Measurements from ENCODE around the gene PPP1R27. TPM values are rescaled to one million over a fixed set of nuclear protein-coding genes. Genes with fewer than 3 reads are reported as not detected.

The PPP1R27 gene
- total RNA-seq, 3 donors from 2014 or later: not detected

- no peak overlapping the region for H3K4me3 Mint-ChIP-seq
- no peaks in the 10 kb centered on the region for H3K4me1 Mint-ChIP-seq (ENCODE audit: low read depth)
- H3K9me3 Mint-ChIP-seq: no peaks in the 10 kb centered on the region
- DNase-seq: no peak
- ATAC-seq: no peak
- H3K36me3 Mint-ChIP-seq (ENCODE audit: insufficient read depth): peaks cover 9% of the 10 kb centered on the region
- H3K27me3 Mint-ChIP-seq (ENCODE audit: low read depth): no peaks in the 10 kb centered on the region
Observed at GRCh38 chr17:81839301-81839700, 4.5 kb upstream of the PPP1R27 start.

DNA sequence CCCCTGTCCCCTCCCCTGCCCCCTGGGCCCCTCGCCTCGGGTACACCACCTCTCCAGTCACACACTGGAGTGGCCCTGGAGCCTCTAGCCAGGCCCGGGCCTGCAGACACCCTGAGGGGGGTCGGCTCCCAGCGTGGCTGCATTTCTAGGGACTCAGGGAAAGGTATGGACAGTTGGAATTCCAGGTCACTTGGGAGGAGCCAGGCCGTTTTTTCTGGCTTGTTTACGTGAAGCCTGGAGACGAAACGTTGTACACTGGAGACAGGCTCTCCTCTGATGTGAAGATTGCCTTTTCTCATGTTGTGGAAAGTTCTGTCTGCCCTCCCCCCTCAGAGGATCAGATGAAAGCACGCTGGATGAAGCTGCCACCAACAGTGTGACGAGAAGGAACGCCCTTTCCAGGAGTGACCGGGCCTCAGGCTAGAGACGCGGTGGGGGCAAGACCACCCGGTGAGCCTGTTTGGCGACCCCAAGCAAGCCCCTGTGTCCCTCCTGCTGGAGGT lies 4.0 kb upstream of the PPP1R27 start:
- no peaks in the 10 kb centered on the region for H3K27me3 Mint-ChIP-seq (ENCODE audit: low read depth)
- peaks cover under 1% of the 10 kb centered on the region for H3K4me1 Mint-ChIP-seq (ENCODE audit: low read depth)
- peaks cover 7% of the 10 kb centered on the region for H3K36me3 Mint-ChIP-seq (ENCODE audit: insufficient read depth)
- DNase-seq: no peak
- no peak for ATAC-seq
- H3K4me3 Mint-ChIP-seq: no peak overlapping the region
- H3K9me3 Mint-ChIP-seq: no peaks in the 10 kb centered on the region

DNA sequence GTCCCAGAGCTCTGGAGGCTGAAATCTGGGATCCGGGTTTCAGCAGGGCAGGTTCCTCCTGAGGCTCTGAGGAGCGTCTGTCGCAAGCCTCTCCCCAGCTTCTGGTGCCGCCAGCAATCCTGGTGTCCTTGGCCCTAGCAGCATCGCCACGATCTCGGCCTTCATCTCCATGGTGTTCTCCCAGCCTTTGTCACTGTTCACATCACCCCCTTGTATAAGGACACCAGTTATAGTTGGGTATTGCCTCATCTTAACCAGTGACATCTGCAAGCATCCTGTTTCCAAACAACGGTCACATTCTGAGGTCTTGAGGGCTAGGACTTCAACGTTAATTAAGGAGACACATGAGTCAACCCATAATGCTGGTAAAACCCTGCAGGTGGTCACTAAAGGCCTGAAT lies 2.8 kb upstream of the PPP1R27 start:
- Mint-ChIP-seq H3K4me1 (ENCODE audit: low read depth) (peaks cover 3% of the 10 kb centered on the region), H3K9me3 (no peaks in the 10 kb centered on the region), H3K36me3 (ENCODE audit: insufficient read depth) (no peaks in the 10 kb centered on the region), H3K27me3 (ENCODE audit: low read depth) (no peaks in the 10 kb centered on the region), H3K4me3 (no peak overlapping the region)
- no peak for DNase-seq
- ATAC-seq: no peak

GRCh38 chr17:81833921-81834830 lies 674 bp downstream of the PPP1R27 start:
- DNase-seq (no peak), ATAC-seq (no peak)
- H3K9me3 Mint-ChIP-seq: no peaks in the 10 kb centered on the region
- H3K4me1 Mint-ChIP-seq (ENCODE audit: low read depth): peaks cover 19% of the 10 kb centered on the region
- no peaks in the 10 kb centered on the region for H3K27me3 Mint-ChIP-seq (ENCODE audit: low read depth)
- no peaks in the 10 kb centered on the region for H3K36me3 Mint-ChIP-seq (ENCODE audit: insufficient read depth)
- peak overlapping the region; percentile 83 for H3K4me3 Mint-ChIP-seq

DNA sequence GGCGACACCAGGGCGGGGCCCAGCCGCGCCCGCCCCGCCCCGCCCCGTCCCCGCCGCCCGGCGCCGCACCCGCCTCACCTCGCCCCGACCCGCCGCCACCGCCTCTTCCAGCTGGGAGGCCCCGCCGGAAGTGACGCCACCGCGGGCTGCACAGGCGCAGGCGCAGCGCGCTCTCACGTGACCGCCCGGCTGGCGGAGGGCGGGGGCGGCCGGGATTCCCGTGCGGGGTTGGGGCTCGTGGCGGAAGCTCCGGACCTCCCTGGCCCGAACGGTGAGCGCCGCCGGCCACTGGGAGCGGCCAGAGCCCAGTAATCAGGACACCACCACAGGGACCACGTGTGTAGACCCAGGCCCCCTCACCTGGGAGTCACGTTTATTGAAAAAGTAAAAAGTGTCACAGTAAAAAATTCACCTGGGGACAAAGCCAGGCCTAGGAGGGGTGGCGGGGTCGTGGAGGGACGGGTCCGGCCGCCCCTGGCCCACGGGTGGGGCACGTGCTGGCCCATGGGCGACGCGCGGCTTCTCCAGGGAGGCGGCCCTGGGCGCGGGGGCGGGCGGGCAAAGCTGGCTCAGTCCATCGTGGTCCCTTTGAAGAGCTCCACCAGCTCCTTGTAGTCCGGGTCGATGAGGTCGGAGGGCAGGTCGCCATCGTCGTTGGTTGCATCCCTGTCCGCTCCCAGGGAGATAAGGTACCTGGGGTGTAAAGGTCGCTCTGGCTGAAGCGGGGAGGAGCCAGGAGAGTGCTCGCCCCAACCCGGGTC lies 1.5 kb downstream of the PPP1R27 start, which contains the start of gene MCRIP1:
Gene MCRIP1 (minus strand): TSS at position 132 of the 761 bp plus-strand sequence. CDS start 8,785 bp downstream, outside the sequence.
- Mint-ChIP-seq H3K4me1 (ENCODE audit: low read depth) (peaks cover 20% of the 10 kb centered on the region), H3K27me3 (ENCODE audit: low read depth) (no peaks in the 10 kb centered on the region), H3K4me3 (peak within 1 kb of the TSS; percentile 88), H3K9me3 (no peaks in the 10 kb centered on the region), H3K36me3 (ENCODE audit: insufficient read depth) (peaks cover 1% of the 10 kb centered on the region)
- DNase-seq: peak; percentile 94
- ATAC-seq: peak; percentile 76 to 84

- Mint-ChIP-seq H3K4me3 (peak overlapping the region; percentile 88), H3K36me3 (ENCODE audit: insufficient read depth) (peaks cover 2% of the 10 kb centered on the region), H3K9me3 (no peaks in the 10 kb centered on the region), H3K4me1 (ENCODE audit: low read depth) (peaks cover 21% of the 10 kb centered on the region), H3K27me3 (ENCODE audit: low read depth) (no peaks in the 10 kb centered on the region)
- peak; percentile 44 to 46 for ATAC-seq
- DNase-seq: peak; percentile 35
Observed at GRCh38 chr17:81832608-81833159, 2.2 kb downstream of the PPP1R27 start.

DNA sequence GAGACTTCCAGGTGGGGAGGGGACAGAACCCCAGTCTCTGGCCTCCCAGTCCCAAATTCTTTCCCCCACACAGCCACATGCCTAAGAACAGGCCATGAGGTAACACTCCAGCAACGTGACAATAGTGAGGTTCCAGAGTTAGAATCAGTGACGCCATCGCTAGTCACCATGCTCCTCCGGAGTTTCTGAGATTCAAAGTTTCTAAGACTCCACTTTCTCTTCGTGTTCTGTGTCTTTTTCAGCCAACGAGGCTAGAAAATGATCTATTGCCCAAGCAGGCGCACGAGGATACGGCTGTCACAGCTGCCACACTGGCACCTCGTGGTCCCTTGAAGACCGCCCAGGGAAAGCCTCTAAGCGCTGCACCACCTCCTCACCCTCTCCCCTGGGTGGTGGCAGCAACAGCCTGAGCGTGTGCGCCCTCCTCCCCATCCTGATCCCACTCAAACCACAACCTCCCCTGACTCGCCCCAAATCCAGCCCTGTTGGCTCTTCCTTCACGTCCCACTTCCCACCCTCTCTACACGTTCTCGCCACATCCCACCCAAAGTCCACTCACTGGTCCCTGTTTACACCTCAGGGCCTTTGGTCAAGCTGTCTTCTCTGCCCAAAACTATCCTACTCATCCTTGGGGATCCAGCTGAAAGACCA lies 2.8 kb downstream of the PPP1R27 start:
- Mint-ChIP-seq H3K4me1 (ENCODE audit: low read depth) (peaks cover 21% of the 10 kb centered on the region), H3K36me3 (ENCODE audit: insufficient read depth) (peaks cover 2% of the 10 kb centered on the region), H3K9me3 (no peaks in the 10 kb centered on the region)

DNA sequence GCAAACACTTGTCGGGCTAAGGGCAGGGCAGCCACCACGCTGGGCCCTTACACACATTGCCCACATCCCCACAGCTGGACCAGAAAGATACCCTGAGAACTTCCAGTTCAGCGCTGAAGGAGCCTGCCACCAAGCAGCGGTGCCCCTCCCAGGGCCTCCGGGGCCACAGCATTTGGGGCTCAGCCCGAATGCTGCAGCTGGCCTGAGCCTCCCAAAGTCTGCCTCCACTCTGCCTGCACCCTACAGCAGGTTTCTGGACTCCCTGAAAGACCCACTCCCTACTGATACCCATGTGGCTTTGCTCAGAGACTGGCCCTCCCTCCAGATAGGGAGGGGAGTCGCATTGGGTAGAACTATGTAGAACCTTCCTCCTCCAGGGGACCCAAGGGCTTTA lies 3.3 kb downstream of the PPP1R27 start:
- no peak for ATAC-seq
- Mint-ChIP-seq H3K27me3 (ENCODE audit: low read depth) (no peaks in the 10 kb centered on the region), H3K9me3 (no peaks in the 10 kb centered on the region), H3K36me3 (ENCODE audit: insufficient read depth) (peaks cover 2% of the 10 kb centered on the region), H3K4me1 (ENCODE audit: low read depth) (peaks cover 21% of the 10 kb centered on the region), H3K4me3 (peak overlapping the region; percentile 88)
- DNase-seq: no peak

More for the DNA sequence above, 2.8 kb downstream of the PPP1R27 start:
- peak overlapping the region; percentile 88 for H3K4me3 Mint-ChIP-seq
- DNase-seq (peak; percentile 48), ATAC-seq (peak; percentile 52 to 55)
- no peaks in the 10 kb centered on the region for H3K27me3 Mint-ChIP-seq (ENCODE audit: low read depth)

GRCh38 chr17:81829858-81830257 lies 5.0 kb downstream of the PPP1R27 start:
- peaks cover 2% of the 10 kb centered on the region for H3K36me3 Mint-ChIP-seq (ENCODE audit: insufficient read depth)
- H3K27me3 Mint-ChIP-seq (ENCODE audit: low read depth): no peaks in the 10 kb centered on the region
- H3K9me3 Mint-ChIP-seq: no peaks in the 10 kb centered on the region
- peaks cover 23% of the 10 kb centered on the region for H3K4me1 Mint-ChIP-seq (ENCODE audit: low read depth)
- no peak for ATAC-seq
- H3K4me3 Mint-ChIP-seq: no peak overlapping the region
- DNase-seq: no peak

DNA sequence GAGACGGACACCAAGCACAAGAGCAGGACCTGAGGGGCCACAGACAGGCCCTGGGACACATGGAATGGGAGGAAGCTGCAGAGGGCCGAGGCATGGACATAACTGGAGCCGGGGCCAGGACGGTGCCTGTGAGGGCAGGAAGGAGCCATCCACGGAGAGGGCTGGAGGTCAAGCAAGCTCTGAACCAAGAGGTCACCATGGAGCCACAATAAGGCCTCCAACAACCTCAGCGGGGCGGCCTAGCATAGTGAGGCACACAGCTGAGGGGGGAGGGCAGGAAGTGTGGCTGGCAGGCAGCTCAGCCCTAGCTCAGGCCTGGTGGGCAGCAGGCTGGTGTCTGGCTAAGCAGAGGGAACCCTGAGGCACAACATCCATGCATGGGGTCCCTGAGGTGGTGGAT lies 6.2 kb downstream of the PPP1R27 start:
- H3K36me3 Mint-ChIP-seq (ENCODE audit: insufficient read depth): peaks cover 3% of the 10 kb centered on the region
- DNase-seq (no peak), ATAC-seq (no peak)

GRCh38 chr17:81825841-81826466 lies 8.9 kb downstream of the PPP1R27 start:
- ATAC-seq (no peak), DNase-seq (no peak)
- Mint-ChIP-seq H3K9me3 (no peaks in the 10 kb centered on the region), H3K27me3 (ENCODE audit: low read depth) (no peaks in the 10 kb centered on the region), H3K36me3 (ENCODE audit: insufficient read depth) (peaks cover 6% of the 10 kb centered on the region), H3K4me1 (ENCODE audit: low read depth) (peaks cover 6% of the 10 kb centered on the region), H3K4me3 (no peak overlapping the region)

More for the DNA sequence above, 6.2 kb downstream of the PPP1R27 start:
- Mint-ChIP-seq H3K9me3 (no peaks in the 10 kb centered on the region), H3K4me1 (ENCODE audit: low read depth) (peaks cover 21% of the 10 kb centered on the region), H3K4me3 (no peak overlapping the region), H3K27me3 (ENCODE audit: low read depth) (no peaks in the 10 kb centered on the region)

DNA sequence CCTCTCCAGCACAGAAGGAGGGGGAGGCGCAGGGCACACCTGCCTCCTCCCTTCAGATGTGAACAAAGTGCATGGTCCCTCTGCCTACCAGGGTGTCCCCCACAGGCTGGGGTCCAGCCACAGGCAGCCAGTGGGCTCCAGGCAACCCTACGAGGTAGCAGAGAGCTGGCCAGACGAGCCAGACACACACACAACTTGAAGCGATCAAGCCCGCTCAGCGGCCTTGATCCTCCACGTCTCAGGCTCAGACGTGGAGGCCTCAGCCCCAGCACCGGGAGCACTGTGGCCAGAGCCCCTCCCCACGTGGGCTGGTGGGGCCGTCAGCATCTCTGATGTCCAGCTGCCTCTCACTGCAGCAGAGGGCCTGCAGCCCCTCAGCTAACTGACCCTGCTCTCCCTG lies 10.3 kb downstream of the PPP1R27 start:
- Mint-ChIP-seq H3K27me3 (ENCODE audit: low read depth) (no peaks in the 10 kb centered on the region), H3K4me1 (ENCODE audit: low read depth) (peaks cover 5% of the 10 kb centered on the region), H3K9me3 (no peaks in the 10 kb centered on the region), H3K36me3 (ENCODE audit: insufficient read depth) (peaks cover 6% of the 10 kb centered on the region), H3K4me3 (no peak overlapping the region)
- no peak for ATAC-seq
- no peak for DNase-seq

GRCh38 chr17:81823820-81824550 lies 10.9 kb downstream of the PPP1R27 start:
- Mint-ChIP-seq H3K9me3 (no peaks in the 10 kb centered on the region), H3K27me3 (ENCODE audit: low read depth) (no peaks in the 10 kb centered on the region), H3K4me3 (no peak overlapping the region), H3K4me1 (ENCODE audit: low read depth) (peaks cover 4% of the 10 kb centered on the region), H3K36me3 (ENCODE audit: insufficient read depth) (peaks cover 6% of the 10 kb centered on the region)
- ATAC-seq: no peak
- no peak for DNase-seq

Measured in activated T-cell treated with anti-CD3 and anti-CD28 coated beads, Interleukin-2, amount 50 U/mL, for 4 hours (primary cell).